Stimulated activated CD4-positive, alpha-beta T cell treated with anti-CD3 and anti-CD28 coated beads, Interleukin-12 subunit alpha, Interleukin-12 subunit beta, amount 100 ng/mL, for 24 hours (primary cell): ENCODE data around the gene C11orf71.

ENCODE experiments used
- DNase-seq, 2 experiments: peaks; one replicate each; pipeline ENCODE4 v3.0.0-alpha.2; 2020; ENCODE audit warnings: low read depth in 2 of 2

The C11orf71 gene

GRCh38 chr11:114399490-114400215 lies 658 bp downstream of the C11orf71 start:
- DNase-seq = no peak

- no peak for DNase-seq
Observed at GRCh38 chr11:114398303-114398920, 1.9 kb downstream of the C11orf71 start.

GRCh38 chr11:114397349-114397982 lies 2.8 kb downstream of the C11orf71 start:
- no peak for DNase-seq

- no peak for DNase-seq
Observed at GRCh38 chr11:114396916-114397315, 3.4 kb downstream of the C11orf71 start.

- DNase-seq = no peak
Observed at GRCh38 chr11:114395736-114396135, 4.6 kb downstream of the C11orf71 start.

GRCh38 chr11:114392735-114393667 lies 7.3 kb downstream of the C11orf71 start:
- no peak for DNase-seq

- DNase-seq = no peak
Observed at GRCh38 chr11:114386545-114386944, 13.8 kb downstream of the C11orf71 start.

GRCh38 chr11:114386131-114386530 lies 14.2 kb downstream of the C11orf71 start:
- no peak for DNase-seq

- no peak for DNase-seq
Observed at GRCh38 chr11:114384487-114384886, 15.8 kb downstream of the C11orf71 start.

- no peak for DNase-seq
Observed at GRCh38 chr11:114382509-114382908, 17.8 kb downstream of the C11orf71 start.

- no peak for DNase-seq
Observed at GRCh38 chr11:114379394-114380069, 20.8 kb downstream of the C11orf71 start.

- no peak for DNase-seq
Observed at GRCh38 chr11:114377612-114378267, 22.6 kb downstream of the C11orf71 start.

GRCh38 chr11:114375052-114375451 lies 25.3 kb downstream of the C11orf71 start:
- DNase-seq = no peak

- DNase-seq = no peak
Observed at GRCh38 chr11:114368918-114369680, 31.2 kb downstream of the C11orf71 start.

GRCh38 chr11:114367244-114367957 lies 32.9 kb downstream of the C11orf71 start:
- DNase-seq = no peak

- DNase-seq = no peak
Observed at GRCh38 chr11:114366331-114367243, 33.7 kb downstream of the C11orf71 start.

- DNase-seq = no peak
Observed at GRCh38 chr11:114362958-114363357, 37.4 kb downstream of the C11orf71 start.

- no peak for DNase-seq
Observed at GRCh38 chr11:114362326-114362725, 38.0 kb downstream of the C11orf71 start.
